H1 (cell line): ENCODE measurements around the gene LCN12. TPM values are rescaled to one million over a fixed set of nuclear protein-coding genes. Genes with fewer than 3 reads are reported as not detected.

ENCODE experiments used
- CTCF ChIA-PET: fragments of 300-600 bp; sonication (Branson Sonifier 250); formaldehyde crosslinking; loops from one replicate; lab custom pipeline; 2021; ENCODE audit not compliant: partially characterized antibody; lab: Charles Lee
- POLR2A ChIA-PET: fragments of 300-600 bp; sonication (Branson Sonifier 250); formaldehyde crosslinking; loops from one replicate; lab custom pipeline; 2021; ENCODE audit warnings: inconsistent platforms; ENCODE audit not compliant: partially characterized antibody; lab: Charles Lee
- DNase-seq, 2 experiments: peaks; one replicate each; pipeline versions ENCODE4 v3.0.0 to v3.0.0-alpha.2; 2010 to 2022; ENCODE audit warnings: low spot score in 2 of 2, low read depth in 1 of 2, mixed read lengths in 1 of 2
- FAIRE-seq: peaks from 2 replicates; lab custom pipeline; 2011; peaks lifted over from hg19 to GRCh38; lab: Jason Lieb, UNC
- H2AFZ ChIP-seq: 2 replicates; pipeline ENCODE4 v1.8.1; 2012; ENCODE audit warnings: low read length, inconsistent platforms
- H2AK5ac ChIP-seq: 2 replicates; pipeline ENCODE4 v1.6.1; 2013; ENCODE audit warnings: low read depth, low read length
- H2BK120ac ChIP-seq: replicated peaks from 2 replicates; pipeline ENCODE3; 2013; ENCODE audit warnings: low read depth, low read length, inconsistent platforms
- H2BK12ac ChIP-seq: 2 replicates; pipeline ENCODE4 v1.6.1; 2013; ENCODE audit warnings: low read depth, low read length
- H2BK15ac ChIP-seq: 2 replicates; pipeline ENCODE4 v1.6.1; 2013; ENCODE audit warnings: low read length
- H2BK20ac ChIP-seq: 2 replicates; pipeline ENCODE4 v1.6.1; 2013; ENCODE audit warnings: low read length
- H2BK5ac ChIP-seq: 2 replicates; pipeline ENCODE4 v1.6.1; 2013; ENCODE audit warnings: low read depth, low read length
- H3K14ac ChIP-seq: 2 replicates; pipeline ENCODE4 v1.6.1; 2013; ENCODE audit warnings: inconsistent platforms; ENCODE audit not compliant: insufficient read length
- H3K18ac ChIP-seq: 2 replicates; pipeline ENCODE4 v1.6.1; 2013; ENCODE audit warnings: low read length; ENCODE audit errors: extremely low read depth
- H3K23ac ChIP-seq: 2 replicates; pipeline ENCODE4 v1.6.1; 2013; ENCODE audit warnings: inconsistent platforms; ENCODE audit not compliant: insufficient read length
- H3K23me2 ChIP-seq: 2 replicates; pipeline ENCODE4 v1.6.1; 2013; ENCODE audit warnings: low read depth, low read length
- H3K27ac ChIP-seq: 2 replicates; pipeline ENCODE4 v1.6.1; 2011; ENCODE audit warnings: low read depth, low read length, inconsistent platforms
- H3K27me3 ChIP-seq, 4 experiments: replicated peaks in 1 of 4; 1 replicate in 1 of 4; 2 replicates in 3 of 4; pipeline versions ENCODE4 v1.6.1 to v1.8.1; 2011 to 2013; ENCODE audit warnings: low read length in 3 of 4, mild to moderate bottlenecking in 3 of 4, inconsistent platforms in 2 of 4, mixed read lengths in 2 of 4, moderate library complexity in 1 of 4; ENCODE audit not compliant: control insufficient read depth in 3 of 4, insufficient read depth in 3 of 4; ENCODE audit errors: extremely low read depth in 1 of 4
- H3K36me3 ChIP-seq, 4 experiments: 2 replicates each; pipeline versions ENCODE4 v1.6.1 to v1.8.1; 2011 to 2013; ENCODE audit warnings: mild to moderate bottlenecking in 4 of 4, low read length in 3 of 4, moderate library complexity in 2 of 4, control low read depth in 1 of 4, inconsistent platforms in 1 of 4; ENCODE audit not compliant: insufficient read depth in 4 of 4, control insufficient read depth in 2 of 4
- H3K4ac ChIP-seq: replicated peaks from 2 replicates; pipeline ENCODE3; 2013; ENCODE audit warnings: low read length, low read depth, mixed read lengths, inconsistent platforms; ENCODE audit not compliant: insufficient read length
- H3K4me1 ChIP-seq, 4 experiments: replicated peaks in 1 of 4; 1 replicate in 1 of 4; 2 replicates in 3 of 4; pipeline versions ENCODE4 v1.6.1 to v1.8.1; 2011 to 2013; ENCODE audit warnings: low read length in 3 of 4, inconsistent platforms in 2 of 4, mixed read lengths in 1 of 4; ENCODE audit not compliant: insufficient read depth in 4 of 4, control insufficient read depth in 3 of 4
- H3K4me2 ChIP-seq, 2 experiments: 2 replicates each; pipeline versions ENCODE4 v1.6.1 to v1.8.1; 2011 to 2013; ENCODE audit warnings: low read depth in 2 of 2, low read length in 2 of 2, control low read depth in 1 of 2, inconsistent platforms in 1 of 2, mild to moderate bottlenecking in 1 of 2; ENCODE audit not compliant: insufficient read depth in 1 of 2
- H3K4me3 ChIP-seq, 4 experiments: fragments of 200-600, 300-600 bp in 1 of 4; sonication (generic), shearing (Covaris generic), sonication (Bioruptor Twin) in 1 of 4; 2 replicates each; pipeline versions ENCODE4 v1.5.1 to v1.8.1; 2011 to 2016; ENCODE audit warnings: low read length in 4 of 4, low read depth in 3 of 4, control low read depth in 2 of 4, inconsistent platforms in 2 of 4, mild to moderate bottlenecking in 2 of 4, mixed read lengths in 1 of 4, moderate library complexity in 1 of 4; ENCODE audit not compliant: insufficient read depth in 2 of 4; ENCODE audit errors: extremely low read depth in 1 of 4
- H3K56ac ChIP-seq: replicated peaks from 2 replicates; pipeline ENCODE3; 2013; ENCODE audit warnings: low read depth, mild to moderate bottlenecking, mixed read lengths, low read length, inconsistent platforms; ENCODE audit not compliant: insufficient read length
- H3K79me1 ChIP-seq: 2 replicates; pipeline ENCODE4 v1.6.1; 2013; ENCODE audit warnings: low read depth, low read length, control low read depth
- H3K79me2 ChIP-seq, 2 experiments: 2 replicates each; pipeline versions ENCODE4 v1.6.1 to v1.8.1; 2012 to 2013; ENCODE audit warnings: low read length in 2 of 2, mild to moderate bottlenecking in 2 of 2, inconsistent platforms in 1 of 2; ENCODE audit not compliant: insufficient read depth in 2 of 2, control insufficient read depth in 1 of 2
- H3K9ac ChIP-seq, 4 experiments: replicated peaks in 1 of 4; 1 replicate in 1 of 4; 2 replicates in 3 of 4; pipeline versions ENCODE4 v1.6.1 to v1.8.1; 2011 to 2013; ENCODE audit warnings: low read depth in 3 of 4, low read length in 3 of 4, control low read depth in 2 of 4, mild to moderate bottlenecking in 2 of 4, moderate library complexity in 2 of 4, inconsistent platforms in 1 of 4; ENCODE audit errors: extremely low read depth in 1 of 4
- H3K9me3 ChIP-seq, 2 experiments: 2 replicates each; pipeline versions ENCODE4 v1.6.1 to v1.8.1; 2012 to 2013; ENCODE audit warnings: mild to moderate bottlenecking in 2 of 2, moderate library complexity in 2 of 2, control low read depth in 1 of 2, inconsistent platforms in 1 of 2, low read depth in 1 of 2, low read length in 1 of 2, mixed read lengths in 1 of 2; ENCODE audit not compliant: insufficient read depth in 2 of 2
- H4K20me1 ChIP-seq, 2 experiments: replicated peaks in 1 of 2; 2 replicates each; pipeline versions ENCODE3 to v1.8.1; 2011 to 2013; ENCODE audit warnings: inconsistent platforms in 2 of 2, low read length in 2 of 2, mild to moderate bottlenecking in 1 of 2; ENCODE audit not compliant: insufficient read depth in 2 of 2, control insufficient read depth in 1 of 2
- H4K5ac ChIP-seq: 2 replicates; pipeline ENCODE4 v1.6.1; 2013; ENCODE audit warnings: low read length, low read depth, mixed read lengths, inconsistent platforms; ENCODE audit not compliant: insufficient read length
- H4K8ac ChIP-seq: 2 replicates; pipeline ENCODE4 v1.8.0; 2013; ENCODE audit warnings: mild to moderate bottlenecking, moderate library complexity, low read length, inconsistent platforms; ENCODE audit not compliant: insufficient read depth; ENCODE audit errors: extremely low read depth
- H4K91ac ChIP-seq: replicated peaks from 2 replicates; pipeline ENCODE3; 2013; ENCODE audit warnings: low read length, mixed read lengths, inconsistent platforms; ENCODE audit not compliant: insufficient read length
- ATF2 ChIP-seq: IDR thresholded peaks from 2 replicates; pipeline ENCODE4 v1.6.1; 2012; ENCODE audit warnings: low read length, inconsistent platforms
- BCL11A ChIP-seq, 2 experiments: IDR thresholded peaks; one replicate each; pipeline ENCODE4 v1.6.1; 2011; ENCODE audit warnings: low read depth in 2 of 2, low read length in 2 of 2, mild to moderate bottlenecking in 2 of 2
- KDM5A ChIP-seq: fragments of 200-600 bp; IDR thresholded peaks from 2 replicates; pipeline ENCODE4 v1.7.1; 2012; ENCODE audit warnings: mild to moderate bottlenecking, low read length, inconsistent platforms, mixed read lengths
- MAFK ChIP-seq: IDR thresholded peaks from 2 replicates; pipeline ENCODE4 v1.6.1; 2012; ENCODE audit warnings: low read depth, mild to moderate bottlenecking, improper control_type of control experiment, low read length
- NANOG ChIP-seq: IDR thresholded peaks from 2 replicates; pipeline ENCODE4 v1.6.1; 2011; ENCODE audit warnings: low read length, low read depth, mild to moderate bottlenecking, inconsistent platforms; ENCODE audit not compliant: insufficient read depth, poor library complexity, severe bottlenecking
- RFX5 ChIP-seq: IDR thresholded peaks from 2 replicates; pipeline ENCODE4 v1.6.1; 2011; ENCODE audit warnings: low read depth, low read length, improper control_type of control experiment, borderline replicate concordance
- SUZ12 ChIP-seq: fragments of 200-600 bp; sonication (generic); IDR thresholded peaks from 2 replicates; pipeline ENCODE4 v1.6.1; 2012; ENCODE audit warnings: mild to moderate bottlenecking, inconsistent platforms, low read length, moderate library complexity, mixed read lengths
- TBP ChIP-seq: IDR thresholded peaks from 2 replicates; pipeline ENCODE4 v1.6.1; 2011; ENCODE audit warnings: low read depth, low read length, improper control_type of control experiment
- TEAD4 ChIP-seq: IDR thresholded peaks from 2 replicates; pipeline ENCODE4 v1.6.1; 2012; ENCODE audit warnings: low read depth, low read length, inconsistent platforms, mixed read lengths
- YY1 ChIP-seq: IDR thresholded peaks from 2 replicates; pipeline ENCODE4 v1.6.1; 2011; ENCODE audit warnings: low read depth, mild to moderate bottlenecking, low read length
- WGBS, 2 experiments: shearing (Covaris generic) in 1 of 2; methylation state at CpG; one replicate each; pipeline versions ENCODE4 v1.1.6 to v1.1.7; 2013 to 2015; ENCODE audit warnings: low lambda C conversion rate in 2 of 2, mixed read lengths in 2 of 2, inconsistent platforms in 1 of 2, low coverage in 1 of 2, missing lambda C conversion rate in 1 of 2; ENCODE audit not compliant: insufficient replicate concordance in 2 of 2, insufficient coverage in 1 of 2, insufficient read length in 1 of 2; ENCODE audit errors: extremely low coverage in 1 of 2, missing lambda C conversion rate in 1 of 2; 5-methylcytosine and 5-hydroxymethylcytosine counted together
- polyA plus RNA-seq, 7 experiments: library from polyadenylated mRNA; depleted of rRNA in 3 of 7; stranded (reverse) in 5 of 7; unstranded in 2 of 7; fragments of >200 nt in 5 of 7; fragments of 200-250 nt in 2 of 7; gene quantifications; 1 replicate in 5 of 7; 2 replicates in 1 of 7; 4 replicates in 1 of 7; pipeline versions ENCODE4 v1.2.1 to v1.2.3, GENCODE V29; 2011 to 2013; ENCODE audit warnings: missing spikeins in 2 of 7, mixed read lengths in 2 of 7
- total RNA-seq: library from RNA; stranded (reverse); fragmentation: NEBNext Ultra II Directional; extraction: Animal tissue kit (Norgen Biotek cat#: 25700); gene quantifications from 2 replicates; pipeline ENCODE4 v1.2.1, GENCODE V29; 2021

LCN12 gene
- total and polyA plus RNA-seq, 2 of the 8 experiments (the other 6 are each of a cell fraction or from before 2014, with no cell fraction given), result 1.1 to 1.7 TPM

DNA sequence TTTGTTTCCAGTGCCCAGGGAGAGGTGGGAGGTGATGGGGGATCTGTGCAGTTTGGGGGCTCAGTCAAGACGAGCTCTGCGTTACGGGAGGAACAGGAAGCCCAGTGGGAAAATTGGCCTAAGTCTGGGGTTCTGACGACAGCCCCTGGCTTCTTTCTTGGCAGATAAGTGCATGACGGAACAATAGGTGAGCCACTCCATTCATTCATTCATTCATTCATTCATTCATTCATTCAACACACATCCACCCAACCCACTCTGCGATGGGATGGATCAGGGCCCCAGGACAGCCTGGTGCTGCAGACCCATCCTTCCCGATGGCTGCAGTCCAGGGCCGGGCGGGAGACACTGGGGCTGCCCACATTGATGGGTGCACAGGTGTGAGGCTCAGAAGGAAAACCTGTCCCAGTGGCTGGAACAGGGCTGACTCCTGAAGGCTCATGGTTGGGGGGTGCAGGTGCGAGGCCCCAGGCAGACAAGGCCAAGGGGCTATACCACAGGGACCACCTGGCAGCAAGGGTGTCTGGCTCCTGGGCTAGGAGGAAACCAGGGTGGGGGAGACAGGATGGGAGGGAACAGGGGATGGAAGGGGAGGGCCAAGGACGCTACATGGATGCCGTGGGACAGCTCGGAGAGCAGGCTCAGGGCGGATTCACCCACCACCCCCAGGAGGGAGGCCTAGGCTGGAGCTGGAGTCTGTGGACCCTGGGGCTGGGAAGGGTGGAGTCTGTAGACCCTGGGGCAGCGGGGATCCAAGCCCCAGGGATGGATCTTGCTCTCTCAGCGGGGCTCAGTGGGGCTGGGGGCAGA lies 28.8 kb downstream of the LCN12 start:
- peaks cover 0 to 16% (median 7%) of the 10 kb centered on the region in 4 experiments; a peak in 5 of 7 replicates for H3K4me1 ChIP-seq
- no peak overlapping the region for H2BK5ac ChIP-seq
- H3K56ac ChIP-seq, result no peak overlapping the region
- H3K4me3 ChIP-seq, result no peak overlapping the region
- 90% methylated on average over 16 of the region's 16 CpGs; no CpG with 5 or more reads in 1 of the 2 experiments for WGBS, 2 experiments
- no peak overlapping the region for H3K23ac ChIP-seq
- no peak overlapping the region for H3K27ac ChIP-seq
- no peak overlapping the region for H2BK20ac ChIP-seq
- H3K79me1 ChIP-seq, result no peaks in the 10 kb centered on the region
- H3K27me3 ChIP-seq, result peaks cover 13 to 30% (median 27%) of the 10 kb centered on the region in 4 experiments
- H4K20me1 ChIP-seq, result peaks cover 0 to 3% of the 10 kb centered on the region in 2 experiments
- H2BK15ac ChIP-seq, result no peak overlapping the region
- ChIA-PET POLR2A (interaction anchor here (0.7 to 0.8 kb wide), 2 partner anchors 14 to 209 kb away, joined by 3 read pairs; no protein-coding TSS in a partner anchor), CTCF (interaction anchor here (1.0 to 3.0 kb wide), 3 partner anchors 48 to 180 kb away, joined by 4 to 18 read pairs (median 5); partner anchors contain the start of gene ABCA2)
- FAIRE-seq (no peak), DNase-seq (no peak)
- H3K18ac ChIP-seq, result no peak overlapping the region
- no peak overlapping the region for H3K9ac ChIP-seq
- H3K14ac ChIP-seq, result no peak overlapping the region
- no peak overlapping the region for H3K4me2 ChIP-seq
- no peak overlapping the region for H2AK5ac ChIP-seq
- H2BK120ac ChIP-seq, result no peak overlapping the region
- H3K79me2 ChIP-seq, result no peaks in the 10 kb centered on the region
- no peak overlapping the region for H3K4ac ChIP-seq
- peaks cover 20% of the 10 kb centered on the region; the same call in 1 of the 2 replicates for H3K23me2 ChIP-seq
- no peaks in the 10 kb centered on the region for H3K9me3 ChIP-seq
- H3K36me3 ChIP-seq, result no peaks in the 10 kb centered on the region
- H4K91ac ChIP-seq, result no peak overlapping the region
- H2AFZ ChIP-seq, result no peak overlapping the region
- no peak overlapping the region for H2BK12ac ChIP-seq
- H4K8ac ChIP-seq, result no peak overlapping the region
- H4K5ac ChIP-seq, result no peak overlapping the region
- TF ChIP-seq ATF2 (no peak), RFX5 (no peak), YY1 (no peak), KDM5A (no peak), BCL11A (IDR thresholded peaks at IDR 0.05; ENCODE audit: low read depth in 2 of 2, low read length in 2 of 2) (no peak), TEAD4 (no peak), SUZ12 (no peak), TBP (no peak), NANOG (no peak), MAFK (no peak)
